DOHH2 (cell line): ENCODE measurements around the gene TRHDE.

Source experiments
- CTCF ChIP-seq: fragments of 200-600 bp; sonication (generic); IDR thresholded peaks from one replicate; pipeline ENCODE4 v1.5.1; 2014; ENCODE audit warnings: antibody characterized with exemption, mild to moderate bottlenecking, low read depth, low read length; ENCODE audit not compliant: poor library complexity, severe bottlenecking
- EZH2phosphoT487 ChIP-seq: fragments of 200-600 bp; sonication (generic); IDR thresholded peaks from 2 replicates; pipeline ENCODE4 v1.6.1; 2017; ENCODE audit warnings: borderline replicate concordance, mild to moderate bottlenecking, antibody characterized with exemption, low read length, moderate library complexity, mixed read lengths

- no peak for TF ChIP-seq CTCF
- TF ChIP-seq EZH2phosphoT487, result no peak
These were observed 277.0 kb downstream of the TRHDE start for GRCh38 chr12:72549184-72549583.
